Measurements from ENCODE around the gene CSAG2. TPM values are rescaled to one million over a fixed set of nuclear protein-coding genes. Genes with fewer than 3 reads are reported as not detected.
"Not testable (repeated sequence)": the region's sequence is repeated elsewhere in the genome, so short reads cannot be mapped to it uniquely, and the experiment has no call there.

Gene CSAG2
- polyA plus RNA-seq, 4 donors, result not detected

GRCh38 chrX:152681012-152681411 lies 28.1 kb downstream of the CSAG2 start:
- H3K4me3 ChIP-seq (ENCODE audit: low read depth in 1 of 3, low read length in 3 of 3); H3K27me3 ChIP-seq (ENCODE audit: control insufficient read depth in 3 of 3, insufficient read depth in 3 of 3, low read length in 3 of 3); H3K9me3 ChIP-seq (ENCODE audit: control insufficient read depth in 2 of 2, insufficient read depth in 1 of 2, low read depth in 1 of 2, low read length in 1 of 2); H3K27ac ChIP-seq (ENCODE audit: low read depth in 1 of 3, low read length in 2 of 3); DNase-seq; H3K4me1 ChIP-seq (ENCODE audit: control insufficient read depth in 3 of 3, insufficient read depth in 2 of 3, low read depth in 1 of 3, low read length in 2 of 3); FAIRE-seq; H3K36me3 ChIP-seq (ENCODE audit: control insufficient read depth in 3 of 3, insufficient read depth in 2 of 3, low read depth in 1 of 3, low read length in 3 of 3): not testable (repeated sequence)
- no CpG with 5 or more reads among the region's 3 CpGs for WGBS, 3 donors

DNA sequence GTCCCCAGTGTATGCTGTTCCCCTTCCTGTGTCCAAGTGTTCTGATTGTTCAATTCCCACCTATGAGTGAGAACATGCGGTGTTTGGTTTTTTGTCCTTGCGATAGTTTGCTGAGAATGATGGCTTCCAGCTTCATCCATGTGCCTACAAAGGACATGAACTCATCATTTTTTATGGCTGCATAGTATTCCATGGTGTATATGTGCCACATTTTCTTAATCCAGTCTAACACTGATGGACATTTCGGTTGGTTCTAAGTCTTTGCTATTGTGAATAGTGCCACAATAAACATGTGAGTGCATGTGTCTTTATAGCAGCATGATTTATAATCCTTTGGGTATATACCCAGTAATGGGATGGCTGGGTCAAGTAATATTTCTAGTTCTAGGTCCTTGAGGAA lies 34.4 kb downstream of the CSAG2 start:
- H3K4me3 ChIP-seq (ENCODE audit: low read depth in 1 of 3, low read length in 3 of 3); DNase-seq; FAIRE-seq; H3K27ac ChIP-seq (ENCODE audit: low read depth in 1 of 3, low read length in 2 of 3); H3K9me3 ChIP-seq (ENCODE audit: control insufficient read depth in 2 of 2, insufficient read depth in 1 of 2, low read depth in 1 of 2, low read length in 1 of 2); H3K36me3 ChIP-seq (ENCODE audit: control insufficient read depth in 3 of 3, insufficient read depth in 2 of 3, low read depth in 1 of 3, low read length in 3 of 3); H3K27me3 ChIP-seq (ENCODE audit: control insufficient read depth in 3 of 3, insufficient read depth in 3 of 3, low read length in 3 of 3); H3K4me1 ChIP-seq (ENCODE audit: control insufficient read depth in 3 of 3, insufficient read depth in 2 of 3, low read depth in 1 of 3, low read length in 2 of 3): not testable (repeated sequence)
- 87 to 94% (median 91%) methylated on average over 3 of the region's 3 CpGs for WGBS, 3 donors

GRCh38 chrX:152674135-152674534 lies 34.9 kb downstream of the CSAG2 start:
- H3K4me3 ChIP-seq (ENCODE audit: low read depth in 1 of 3, low read length in 3 of 3), result no peak overlapping the region
- WGBS, 3 donors, result 79 to 92% (median 84%) methylated on average over 2 of the region's 2 CpGs
- H3K27ac ChIP-seq (ENCODE audit: low read depth in 1 of 3, low read length in 2 of 3), result no peak overlapping the region
- H3K27me3 ChIP-seq (ENCODE audit: control insufficient read depth in 3 of 3, insufficient read depth in 3 of 3, low read length in 3 of 3), result no peaks in the 10 kb centered on the region
- DNase-seq (no peak), FAIRE-seq (no peak)
- H3K9me3 ChIP-seq (ENCODE audit: control insufficient read depth in 2 of 2, insufficient read depth in 1 of 2, low read depth in 1 of 2, low read length in 1 of 2), result no peaks in the 10 kb centered on the region
- H3K36me3 ChIP-seq (ENCODE audit: control insufficient read depth in 3 of 3, insufficient read depth in 2 of 3, low read depth in 1 of 3, low read length in 3 of 3), result no peaks in the 10 kb centered on the region
- no peaks in the 10 kb centered on the region for H3K4me1 ChIP-seq (ENCODE audit: control insufficient read depth in 3 of 3, insufficient read depth in 2 of 3, low read depth in 1 of 3, low read length in 2 of 3)

- Histone ChIP-seq H3K27ac (ENCODE audit: low read depth in 1 of 3, low read length in 2 of 3) (no peak overlapping the region), H3K27me3 (ENCODE audit: control insufficient read depth in 3 of 3, insufficient read depth in 3 of 3, low read length in 3 of 3) (peaks cover 0 to 2% (median 0%) of the 10 kb centered on the region in 3 donors), H3K36me3 (ENCODE audit: control insufficient read depth in 3 of 3, insufficient read depth in 2 of 3, low read depth in 1 of 3, low read length in 3 of 3) (no peaks in the 10 kb centered on the region), H3K9me3 (ENCODE audit: control insufficient read depth in 2 of 2, insufficient read depth in 1 of 2, low read depth in 1 of 2, low read length in 1 of 2) (no peaks in the 10 kb centered on the region), H3K4me3 (ENCODE audit: low read depth in 1 of 3, low read length in 3 of 3) (no peak overlapping the region), H3K4me1 (ENCODE audit: control insufficient read depth in 3 of 3, insufficient read depth in 2 of 3, low read depth in 1 of 3, low read length in 2 of 3) (no peaks in the 10 kb centered on the region)
- DNase-seq, result no peak
- WGBS, 3 donors, result 43 to 58% (median 58%) methylated on average over 3 to 4 of the region's 4 CpGs
- FAIRE-seq, result no peak
Observed at GRCh38 chrX:152663086-152663485, 46.0 kb downstream of the CSAG2 start.

GRCh38 chrX:152658302-152658701 lies 50.8 kb downstream of the CSAG2 start:
- no peak for FAIRE-seq
- H3K36me3 ChIP-seq (ENCODE audit: control insufficient read depth in 3 of 3, insufficient read depth in 2 of 3, low read depth in 1 of 3, low read length in 3 of 3), result no peaks in the 10 kb centered on the region
- H3K27ac ChIP-seq (ENCODE audit: low read depth in 1 of 3, low read length in 2 of 3), result no peak overlapping the region
- no peaks in the 10 kb centered on the region for H3K27me3 ChIP-seq (ENCODE audit: control insufficient read depth in 3 of 3, insufficient read depth in 3 of 3, low read length in 3 of 3)
- H3K9me3 ChIP-seq (ENCODE audit: control insufficient read depth in 2 of 2, insufficient read depth in 1 of 2, low read depth in 1 of 2, low read length in 1 of 2), result no peaks in the 10 kb centered on the region
- no peaks in the 10 kb centered on the region for H3K4me1 ChIP-seq (ENCODE audit: control insufficient read depth in 3 of 3, insufficient read depth in 2 of 3, low read depth in 1 of 3, low read length in 2 of 3)
- 12 to 35% (median 21%) methylated on average over 2 of the region's 2 CpGs for WGBS, 3 donors
- DNase-seq, result no peak
- H3K4me3 ChIP-seq (ENCODE audit: low read depth in 1 of 3, low read length in 3 of 3), result no peak overlapping the region

Other genes with a start within 250 kb of the CSAG2 start
- 1 to 10 TPM in 1 of 4 donors, under 1 TPM in 1, not detected in 2; 0.09 to 1.1 TPM for gene GABRQ, start 71.4 kb downstream of the CSAG2 start, polyA plus RNA-seq
- not detected for gene MAGEA3, start 10.5 kb downstream of the CSAG2 start, polyA plus RNA-seq
- gene MAGEA2B, start 5.4 kb upstream of the CSAG2 start, polyA plus RNA-seq, result not detected
- gene CSAG1, start 24.4 kb upstream of the CSAG2 start, polyA plus RNA-seq, result not detected
- gene MAGEA12, start 24.5 kb upstream of the CSAG2 start, polyA plus RNA-seq, result not detected
- not detected for gene MAGEA2, start 44.6 kb upstream of the CSAG2 start, polyA plus RNA-seq
- under 1 TPM in 1 of 4 donors, not detected in 3; 0.12 TPM for gene CSAG3, start 49.9 kb upstream of the CSAG2 start, polyA plus RNA-seq
- not detected for gene MAGEA6, start 60.4 kb upstream of the CSAG2 start, polyA plus RNA-seq
- 10 to 100 TPM; 11.1 to 29.1 (median 20.3) TPM for gene CETN2, start 121.5 kb upstream of the CSAG2 start, polyA plus RNA-seq
- 10 to 100 TPM; 13.8 to 28.4 (median 19.9) TPM for gene NSDHL, start 121.8 kb upstream of the CSAG2 start, polyA plus RNA-seq
- gene ZNF185, start 188.8 kb upstream of the CSAG2 start, polyA plus RNA-seq, result 1 to 10 TPM in 3 of 4 donors, under 1 TPM in 1; 0.45 to 1.8 (median 1.2) TPM